ENCODE measurements around the gene DDX1.

- TF ChIP-seq CTCF (optimal IDR thresholded peaks at IDR 0.05 in 1 of 3, IDR thresholded peaks at IDR 0.05 in 1 of 3, conservative IDR thresholded peaks at IDR 0.05 in 1 of 3; ENCODE audit: extremely low read depth in 1 of 3, insufficient read depth in 2 of 3, low read length in 3 of 3), result no peak
- TF ChIP-seq EZH2 (IDR thresholded peaks at IDR 0.05; ENCODE audit: low read length), result no peak
Observed at GRCh38 chr2:15565392-15565791, 26.3 kb upstream of the DDX1 start.

Measured in keratinocyte (primary cell).